AG08396 (cell line): ENCODE data around the gene FEM1A.

Experiments
- DNase-seq: peaks from one replicate; pipeline ENCODE4 v3.0.0; 2012; ENCODE audit warnings: low spot score, mixed read lengths

The FEM1A gene

GRCh38 chr19:4849019-4849418, 57.5 kb downstream of the FEM1A start:
- no peak for DNase-seq
